H9 (cell line): ENCODE results near the gene CDK14. TPM values are rescaled to one million over a fixed set of nuclear protein-coding genes. Genes with fewer than 3 reads are reported as not detected.

ENCODE experiments used
- DNase-seq: peaks from one replicate; pipeline ENCODE4 v3.0.0-alpha.2; 2017
- H2AFZ ChIP-seq: one replicate; pipeline ENCODE4 v1.6.1; 2013; ENCODE audit warnings: mild to moderate bottlenecking, low read length, control low read depth, moderate library complexity
- H2AK5ac ChIP-seq: 2 replicates; pipeline ENCODE4 v1.6.1; 2013; ENCODE audit warnings: low read length, control low read depth, mixed read lengths; ENCODE audit not compliant: insufficient read length
- H2BK120ac ChIP-seq: one replicate; pipeline ENCODE4 v1.6.1; 2013; ENCODE audit warnings: low read depth, mild to moderate bottlenecking, low read length, control low read depth, inconsistent platforms; ENCODE audit not compliant: poor library complexity, severe bottlenecking
- H2BK12ac ChIP-seq: 2 replicates; pipeline ENCODE4 v1.6.1; 2013; ENCODE audit warnings: low read length, control low read depth, mixed read lengths, low read depth; ENCODE audit not compliant: insufficient read length
- H2BK15ac ChIP-seq: 2 replicates; pipeline ENCODE4 v1.6.1; 2013; ENCODE audit warnings: low read depth, low read length, control low read depth
- H2BK20ac ChIP-seq: one replicate; pipeline ENCODE4 v1.6.1; 2013; ENCODE audit warnings: low read depth, mild to moderate bottlenecking, low read length, control low read depth, inconsistent platforms; ENCODE audit not compliant: poor library complexity, severe bottlenecking
- H2BK5ac ChIP-seq: 2 replicates; pipeline ENCODE4 v1.6.1; 2013; ENCODE audit warnings: low read length, control low read depth, mixed read lengths; ENCODE audit not compliant: insufficient read length
- H3K14ac ChIP-seq: 2 replicates; pipeline ENCODE4 v1.6.1; 2013; ENCODE audit warnings: low read length, control low read depth; ENCODE audit not compliant: insufficient read depth
- H3K18ac ChIP-seq: 2 replicates; pipeline ENCODE4 v1.6.1; 2013; ENCODE audit warnings: low read depth, mild to moderate bottlenecking, mixed read lengths, low read length, control low read depth; ENCODE audit not compliant: insufficient read length
- H3K23ac ChIP-seq: 2 replicates; pipeline ENCODE4 v1.6.1; 2013; ENCODE audit warnings: low read length, control low read depth, mixed read lengths, low read depth; ENCODE audit not compliant: insufficient read length
- H3K23me2 ChIP-seq: 2 replicates; pipeline ENCODE4 v1.6.1; 2013; ENCODE audit warnings: low read depth, mild to moderate bottlenecking, mixed read lengths, low read length, control low read depth; ENCODE audit not compliant: insufficient read length, poor library complexity, severe bottlenecking
- H3K27ac ChIP-seq: 2 replicates; pipeline ENCODE4 v1.5.1; 2013; ENCODE audit warnings: low read length, control low read depth, mixed read lengths, low read depth; ENCODE audit not compliant: insufficient read length
- H3K27me3 ChIP-seq: 2 replicates; pipeline ENCODE4 v1.6.1; 2013; ENCODE audit warnings: low read length, control low read depth, inconsistent platforms; ENCODE audit not compliant: insufficient read depth
- H3K4ac ChIP-seq: 2 replicates; pipeline ENCODE4 v1.6.1; 2013; ENCODE audit warnings: low read depth, mild to moderate bottlenecking, control low read depth, inconsistent platforms, low read length, moderate library complexity
- H3K4me1 ChIP-seq: 2 replicates; pipeline ENCODE4 v1.6.1; 2013; ENCODE audit warnings: low read length, control low read depth, inconsistent platforms; ENCODE audit not compliant: insufficient read depth
- H3K4me2 ChIP-seq: 2 replicates; pipeline ENCODE4 v1.6.1; 2013; ENCODE audit warnings: low read length, control low read depth, mixed read lengths; ENCODE audit not compliant: insufficient read length, insufficient read depth
- H3K56ac ChIP-seq: 2 replicates; pipeline ENCODE4 v1.6.1; 2013; ENCODE audit warnings: low read depth, mild to moderate bottlenecking, mixed read lengths, low read length, control low read depth; ENCODE audit not compliant: insufficient read length
- H3K79me1 ChIP-seq: 2 replicates; pipeline ENCODE4 v1.6.1; 2013; ENCODE audit warnings: low read depth, mild to moderate bottlenecking, moderate library complexity, low read length, control low read depth, inconsistent platforms; ENCODE audit not compliant: insufficient read depth, poor library complexity, severe bottlenecking
- H3K79me2 ChIP-seq: 2 replicates; pipeline ENCODE4 v1.6.1; 2013; ENCODE audit warnings: low read length, control low read depth, inconsistent platforms; ENCODE audit not compliant: insufficient read depth
- H3K9ac ChIP-seq: 2 replicates; pipeline ENCODE4 v1.6.1; 2013; ENCODE audit warnings: low read length, control low read depth, mixed read lengths; ENCODE audit not compliant: insufficient read length; ENCODE audit errors: extremely low read depth
- H3K9me3 ChIP-seq: one replicate; pipeline ENCODE4 v1.6.1; 2013; ENCODE audit warnings: low read depth, low read length, inconsistent platforms; ENCODE audit not compliant: control insufficient read depth
- H3T11ph ChIP-seq: one replicate; pipeline ENCODE4 v1.6.1; 2013; ENCODE audit warnings: mild to moderate bottlenecking, low read length, control low read depth, inconsistent platforms
- H4K20me1 ChIP-seq: one replicate; pipeline ENCODE4 v1.6.1; 2013; ENCODE audit not compliant: control insufficient read depth, insufficient read length, insufficient read depth
- H4K5ac ChIP-seq: 2 replicates; pipeline ENCODE4 v1.6.1; 2013; ENCODE audit warnings: low read depth, mild to moderate bottlenecking, mixed read lengths, low read length, control low read depth; ENCODE audit not compliant: insufficient read length
- H4K8ac ChIP-seq: replicated peaks from 2 replicates; pipeline ENCODE4 v1.6.1; 2013; ENCODE audit warnings: low read length, control low read depth, mixed read lengths, low read depth; ENCODE audit not compliant: insufficient read length
- H4K91ac ChIP-seq: 2 replicates; pipeline ENCODE4 v1.6.1; 2013; ENCODE audit warnings: low read depth, mild to moderate bottlenecking, moderate library complexity, mixed read lengths, low read length, control low read depth; ENCODE audit not compliant: insufficient read length
- H3K27ac Mint-ChIP-seq, 3 experiments: 2 replicates in 2 of 3; 3 replicates in 1 of 3; pipeline ENCODE4 v1.8.0; 2020 to 2021; ENCODE audit warnings: mixed read lengths in 3 of 3, mild to moderate bottlenecking in 1 of 3, moderate library complexity in 1 of 3
- H3K27me3 Mint-ChIP-seq: 2 replicates; pipeline ENCODE4 v1.8.0; 2021; ENCODE audit warnings: low read depth, mild to moderate bottlenecking, moderate library complexity, mixed read lengths
- H3K36me3 Mint-ChIP-seq, 3 experiments: 2 replicates in 2 of 3; 3 replicates in 1 of 3; pipeline ENCODE4 v1.8.0; 2020 to 2021; ENCODE audit warnings: low read depth in 3 of 3, mixed read lengths in 3 of 3; ENCODE audit not compliant: insufficient read depth in 1 of 3
- H3K4me1 Mint-ChIP-seq, 2 experiments: 2 replicates each; pipeline ENCODE4 v1.8.0; 2020; ENCODE audit warnings: mixed read lengths in 2 of 2
- H3K4me3 Mint-ChIP-seq, 2 experiments: 2 replicates in 1 of 2; 3 replicates in 1 of 2; pipeline ENCODE4 v1.8.0; 2020 to 2021; ENCODE audit warnings: mild to moderate bottlenecking in 2 of 2, mixed read lengths in 2 of 2, moderate library complexity in 1 of 2
- H3K9me3 Mint-ChIP-seq, 2 experiments: 2 replicates in 1 of 2; 3 replicates in 1 of 2; pipeline ENCODE4 v1.8.0; 2020; ENCODE audit warnings: mild to moderate bottlenecking in 2 of 2, mixed read lengths in 2 of 2, moderate library complexity in 1 of 2
- CTCF ChIP-seq: fragments of 200-600 bp; sonication (generic); conservative IDR thresholded peaks from 3 replicates; pipeline ENCODE4 v1.8.0; 2021; ENCODE audit warnings: antibody characterized with exemption, mild to moderate bottlenecking
- total RNA-seq: library from RNA; stranded (reverse); gene quantifications from 2 replicates; pipeline ENCODE4 v1.2.1, GENCODE V29; 2021

CDK14 gene
- total RNA-seq, 1 experiment from 2014 or later, result 23.9 TPM

- no peak overlapping the region for H3K9ac ChIP-seq
- H3K79me2 ChIP-seq, result no peaks in the 10 kb centered on the region
- H2BK12ac ChIP-seq, result no peak overlapping the region
- no peak overlapping the region for H4K5ac ChIP-seq
- no peaks in the 10 kb centered on the region for H3K27me3 ChIP-seq
- no peak for DNase-seq
- no peak overlapping the region for H3K23ac ChIP-seq
- no peaks in the 10 kb centered on the region for H3K79me1 ChIP-seq
- no peak overlapping the region for H2BK5ac ChIP-seq
- Mint-ChIP-seq H3K4me1 (peaks cover 12 to 20% of the 10 kb centered on the region in 2 experiments), H3K9me3 (no peaks in the 10 kb centered on the region), H3K27me3 (no peaks in the 10 kb centered on the region), H3K36me3 (no peaks in the 10 kb centered on the region; a peak in 2 of 7 replicates), H3K4me3 (no peak overlapping the region), H3K27ac (no peak overlapping the region)
- H3K56ac ChIP-seq, result no peak overlapping the region
- no peak overlapping the region for H2AFZ ChIP-seq
- TF ChIP-seq CTCF, result no peak
- H2BK15ac ChIP-seq, result no peak overlapping the region
- H4K91ac ChIP-seq, result no peak overlapping the region
- no peaks in the 10 kb centered on the region for H3K9me3 ChIP-seq
- no peak overlapping the region for H4K8ac ChIP-seq
- no peak overlapping the region for H3K14ac ChIP-seq
- no peak overlapping the region for H3K4ac ChIP-seq
- H2AK5ac ChIP-seq, result no peak overlapping the region
- peaks cover under 1% of the 10 kb centered on the region; the same call in 1 of the 2 replicates for H3K4me1 ChIP-seq
- no peak overlapping the region for H3K27ac ChIP-seq
- H3K23me2 ChIP-seq, result no peaks in the 10 kb centered on the region
- H2BK120ac ChIP-seq, result no peak overlapping the region
- no peaks in the 10 kb centered on the region for H4K20me1 ChIP-seq
- no peak overlapping the region for H2BK20ac ChIP-seq
- H3T11ph ChIP-seq, result no peak overlapping the region
- H3K18ac ChIP-seq, result no peak overlapping the region
- no peak overlapping the region for H3K4me2 ChIP-seq
These were observed 163.6 kb downstream of the CDK14 start for GRCh38 chr7:90759710-90760109.
